ENCODE measurements around the gene CELSR3. TPM values are rescaled to one million over a fixed set of nuclear protein-coding genes. Genes with fewer than 3 reads are reported as not detected.

Gene CELSR3
- 0.59 TPM for polyA plus RNA-seq

- H3K27me3 Mint-ChIP-seq: peaks cover 23% of the 10 kb centered on the region
- no peaks in the 10 kb centered on the region for H3K9me3 Mint-ChIP-seq
- peaks cover 7 to 8% (median 8%) of the 10 kb centered on the region in 3 donors for H3K4me1 Mint-ChIP-seq
These were observed at the start of gene CELSR3 for GRCh38 chr3:48662753-48663488. TSS of gene CELSR3 (minus strand) at chr3:48662886. CDS start at chr3:48662634, 252 bp downstream.

GRCh38 chr3:48711727-48712126 lies 49.0 kb upstream of the CELSR3 start:
- H3K4me1 Mint-ChIP-seq: peaks cover 27 to 40% (median 37%) of the 10 kb centered on the region in 3 donors
- no peaks in the 10 kb centered on the region for H3K9me3 Mint-ChIP-seq
- H3K27me3 Mint-ChIP-seq: no peaks in the 10 kb centered on the region
- H3K27ac Mint-ChIP-seq: peak overlapping the region in 1 of 3 donors; percentile 80
- H3K36me3 Mint-ChIP-seq: peaks cover 2% of the 10 kb centered on the region
- peak overlapping the region in 3 of 4 donors; percentile 3 to 73 (median 39) for H3K4me3 Mint-ChIP-seq

More at GRCh38 chr3:48662753-48663488, at the start of gene CELSR3:
- H3K4me3 Mint-ChIP-seq: peak within 1 kb of the TSS; percentile 77 to 97 (median 90)
- no peaks in the 10 kb centered on the region for H3K36me3 Mint-ChIP-seq
- H3K27ac Mint-ChIP-seq: peak within 1 kb of the TSS; percentile 71 to 94 (median 89)

- peaks cover 1% of the 10 kb centered on the region for H3K36me3 Mint-ChIP-seq
These were observed 46.4 kb upstream of the CELSR3 start for GRCh38 chr3:48709051-48709461.

GRCh38 chr3:48708481-48708889 lies 45.8 kb upstream of the CELSR3 start:
- H3K27ac Mint-ChIP-seq: peak overlapping the region in 2 of 3 donors; percentile 23 to 73
- H3K4me3 Mint-ChIP-seq: no peak overlapping the region
- H3K36me3 Mint-ChIP-seq: peaks cover 1% of the 10 kb centered on the region
- no peaks in the 10 kb centered on the region for H3K9me3 Mint-ChIP-seq
- peaks cover 18 to 30% (median 29%) of the 10 kb centered on the region in 3 donors for H3K4me1 Mint-ChIP-seq
- H3K27me3 Mint-ChIP-seq: no peaks in the 10 kb centered on the region

More at GRCh38 chr3:48709051-48709461, 46.4 kb upstream of the CELSR3 start:
- Mint-ChIP-seq H3K9me3 (no peaks in the 10 kb centered on the region), H3K27me3 (no peaks in the 10 kb centered on the region), H3K4me3 (peak overlapping the region in 1 of 4 donors; percentile 9), H3K27ac (peak overlapping the region in 1 of 3 donors; percentile 73), H3K4me1 (peaks cover 17 to 29% (median 29%) of the 10 kb centered on the region in 3 donors)

- Mint-ChIP-seq H3K27ac (peak overlapping the region in 1 of 3 donors; percentile 71), H3K4me3 (no peak overlapping the region), H3K4me1 (peaks cover 17 to 37% (median 28%) of the 10 kb centered on the region in 3 donors), H3K9me3 (no peaks in the 10 kb centered on the region), H3K27me3 (no peaks in the 10 kb centered on the region), H3K36me3 (peaks cover 1% of the 10 kb centered on the region)
These were observed 44.5 kb upstream of the CELSR3 start for GRCh38 chr3:48707157-48707556.

- peak overlapping the region in 1 of 3 donors; percentile 91 for H3K27ac Mint-ChIP-seq
- peaks cover 1% of the 10 kb centered on the region for H3K36me3 Mint-ChIP-seq
- H3K9me3 Mint-ChIP-seq: no peaks in the 10 kb centered on the region
- H3K27me3 Mint-ChIP-seq: no peaks in the 10 kb centered on the region
- no peak overlapping the region for H3K4me3 Mint-ChIP-seq
- peaks cover 9 to 20% (median 15%) of the 10 kb centered on the region in 3 donors for H3K4me1 Mint-ChIP-seq
These were observed 39.7 kb upstream of the CELSR3 start for GRCh38 chr3:48702320-48702920.

GRCh38 chr3:48700731-48701405 lies 38.2 kb upstream of the CELSR3 start:
- Mint-ChIP-seq H3K9me3 (no peaks in the 10 kb centered on the region), H3K4me3 (no peak overlapping the region), H3K27ac (peak overlapping the region in 1 of 3 donors; percentile 0), H3K4me1 (peaks cover 5 to 17% (median 15%) of the 10 kb centered on the region in 3 donors), H3K27me3 (no peaks in the 10 kb centered on the region), H3K36me3 (peaks cover 1% of the 10 kb centered on the region)

GRCh38 chr3:48698891-48699290 lies 36.2 kb upstream of the CELSR3 start:
- H3K27ac Mint-ChIP-seq: peak overlapping the region in 1 of 3 donors; percentile 59
- H3K4me3 Mint-ChIP-seq: no peak overlapping the region
- peaks cover 0 to 14% (median 10%) of the 10 kb centered on the region in 3 donors for H3K4me1 Mint-ChIP-seq
- no peaks in the 10 kb centered on the region for H3K9me3 Mint-ChIP-seq
- H3K27me3 Mint-ChIP-seq: no peaks in the 10 kb centered on the region
- no peaks in the 10 kb centered on the region for H3K36me3 Mint-ChIP-seq

GRCh38 chr3:48697952-48698351 lies 35.3 kb upstream of the CELSR3 start:
- no peaks in the 10 kb centered on the region for H3K27me3 Mint-ChIP-seq
- H3K9me3 Mint-ChIP-seq: no peaks in the 10 kb centered on the region
- H3K4me1 Mint-ChIP-seq: peaks cover under 1 to 12% (median 10%) of the 10 kb centered on the region in 3 donors
- no peak overlapping the region for H3K4me3 Mint-ChIP-seq
- H3K27ac Mint-ChIP-seq: no peak overlapping the region
- no peaks in the 10 kb centered on the region for H3K36me3 Mint-ChIP-seq

- Mint-ChIP-seq H3K27ac (peak overlapping the region in 1 of 3 donors; percentile 67), H3K9me3 (no peaks in the 10 kb centered on the region), H3K36me3 (no peaks in the 10 kb centered on the region), H3K4me1 (peaks cover 3 to 6% (median 5%) of the 10 kb centered on the region in 3 donors), H3K27me3 (no peaks in the 10 kb centered on the region), H3K4me3 (no peak overlapping the region)
These were observed 33.9 kb upstream of the CELSR3 start for GRCh38 chr3:48696601-48697000.

- Mint-ChIP-seq H3K4me3 (no peak overlapping the region), H3K9me3 (no peaks in the 10 kb centered on the region), H3K4me1 (peaks cover 3 to 6% (median 5%) of the 10 kb centered on the region in 3 donors), H3K27ac (peak overlapping the region in 1 of 3 donors; percentile 67), H3K27me3 (no peaks in the 10 kb centered on the region), H3K36me3 (no peaks in the 10 kb centered on the region)
These were observed 33.5 kb upstream of the CELSR3 start for GRCh38 chr3:48696156-48696555.

GRCh38 chr3:48695393-48695753 lies 32.7 kb upstream of the CELSR3 start:
- H3K4me1 Mint-ChIP-seq: peaks cover 5 to 6% (median 5%) of the 10 kb centered on the region in 3 donors
- no peaks in the 10 kb centered on the region for H3K9me3 Mint-ChIP-seq
- H3K4me3 Mint-ChIP-seq: peak overlapping the region in 1 of 4 donors; percentile 57
- no peaks in the 10 kb centered on the region for H3K36me3 Mint-ChIP-seq
- no peaks in the 10 kb centered on the region for H3K27me3 Mint-ChIP-seq
- H3K27ac Mint-ChIP-seq: no peak overlapping the region

GRCh38 chr3:48694610-48695392 lies 32.1 kb upstream of the CELSR3 start:
- Mint-ChIP-seq H3K27ac (peak overlapping the region in 1 of 3 donors; percentile 82), H3K9me3 (no peaks in the 10 kb centered on the region), H3K4me3 (no peak overlapping the region), H3K4me1 (peaks cover 0 to 5% (median 3%) of the 10 kb centered on the region in 3 donors), H3K27me3 (no peaks in the 10 kb centered on the region), H3K36me3 (no peaks in the 10 kb centered on the region)

GRCh38 chr3:48693826-48694225 lies 31.1 kb upstream of the CELSR3 start:
- no peak overlapping the region for H3K4me3 Mint-ChIP-seq
- H3K27me3 Mint-ChIP-seq: no peaks in the 10 kb centered on the region
- no peak overlapping the region for H3K27ac Mint-ChIP-seq
- H3K4me1 Mint-ChIP-seq: peaks cover 0 to 5% (median 3%) of the 10 kb centered on the region in 3 donors
- H3K36me3 Mint-ChIP-seq: no peaks in the 10 kb centered on the region
- no peaks in the 10 kb centered on the region for H3K9me3 Mint-ChIP-seq

Data from IgD-negative memory B cell (primary cell).